GM12864 (cell line): ENCODE results near the gene SLC5A8.

Experiments used
- DNase-seq: peaks from one replicate; pipeline ENCODE4 v3.0.0-alpha.2; 2011; ENCODE audit warnings: low read depth
- H3K4me3 ChIP-seq: 2 replicates; pipeline ENCODE4 v1.5.1; 2011; ENCODE audit warnings: mild to moderate bottlenecking, low read depth, low read length, control low read depth
- TF ChIP-seq, protein P1 (sequence below): IDR thresholded peaks from 2 replicates; pipeline ENCODE4 v1.5.1; 2011; ENCODE audit warnings: low read depth, mild to moderate bottlenecking, moderate library complexity, low read length, control low read depth, inconsistent platforms; ENCODE audit errors: missing control alignments

Gene SLC5A8, protein sequence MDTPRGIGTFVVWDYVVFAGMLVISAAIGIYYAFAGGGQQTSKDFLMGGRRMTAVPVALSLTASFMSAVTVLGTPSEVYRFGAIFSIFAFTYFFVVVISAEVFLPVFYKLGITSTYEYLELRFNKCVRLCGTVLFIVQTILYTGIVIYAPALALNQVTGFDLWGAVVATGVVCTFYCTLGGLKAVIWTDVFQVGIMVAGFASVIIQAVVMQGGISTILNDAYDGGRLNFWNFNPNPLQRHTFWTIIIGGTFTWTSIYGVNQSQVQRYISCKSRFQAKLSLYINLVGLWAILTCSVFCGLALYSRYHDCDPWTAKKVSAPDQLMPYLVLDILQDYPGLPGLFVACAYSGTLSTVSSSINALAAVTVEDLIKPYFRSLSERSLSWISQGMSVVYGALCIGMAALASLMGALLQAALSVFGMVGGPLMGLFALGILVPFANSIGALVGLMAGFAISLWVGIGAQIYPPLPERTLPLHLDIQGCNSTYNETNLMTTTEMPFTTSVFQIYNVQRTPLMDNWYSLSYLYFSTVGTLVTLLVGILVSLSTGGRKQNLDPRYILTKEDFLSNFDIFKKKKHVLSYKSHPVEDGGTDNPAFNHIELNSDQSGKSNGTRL

DNA sequence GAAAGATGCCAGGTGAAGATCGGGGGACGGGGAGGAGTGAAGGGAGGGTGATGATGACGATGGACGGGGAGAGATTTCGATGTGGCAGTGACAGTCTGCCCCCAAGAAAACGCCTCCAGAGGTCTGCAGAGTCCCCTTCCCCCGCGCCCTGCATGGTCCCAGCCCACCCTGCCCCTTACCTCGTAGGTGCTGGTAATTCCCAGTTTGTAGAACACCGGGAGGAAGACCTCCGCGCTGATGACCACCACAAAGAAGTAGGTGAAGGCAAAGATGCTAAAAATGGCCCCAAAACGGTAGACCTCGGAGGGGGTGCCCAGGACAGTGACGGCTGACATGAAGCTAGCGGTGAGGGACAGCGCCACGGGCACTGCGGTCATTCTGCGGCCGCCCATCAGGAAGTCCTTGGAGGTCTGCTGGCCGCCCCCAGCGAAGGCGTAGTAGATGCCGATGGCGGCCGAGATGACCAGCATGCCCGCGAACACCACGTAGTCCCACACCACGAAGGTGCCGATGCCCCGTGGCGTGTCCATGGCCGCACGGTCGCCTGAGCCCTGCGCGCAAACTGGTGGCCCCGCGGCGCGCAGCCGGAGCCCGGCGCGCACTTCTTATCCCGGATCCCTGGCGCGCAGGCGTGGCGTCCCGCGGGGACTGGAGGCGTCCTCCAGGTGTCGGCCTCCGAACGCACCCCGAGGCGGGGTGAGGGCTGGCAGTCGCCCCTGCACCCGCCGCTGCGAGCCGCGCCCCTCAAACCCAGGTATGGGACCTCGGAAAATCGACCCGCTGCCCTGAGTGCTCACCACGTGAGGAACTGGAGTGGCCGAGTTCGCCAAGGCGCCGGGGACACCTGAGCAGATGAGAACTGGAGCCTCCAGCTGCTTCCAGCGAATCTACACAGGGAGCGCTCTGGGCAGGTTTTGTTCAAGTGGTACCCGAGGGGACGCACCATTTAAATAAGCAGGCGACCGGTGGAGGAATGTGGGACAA, at the start of gene SLC5A8:
Gene SLC5A8, minus strand, starts transcription at position 920 of the 984 bp plus-strand sequence. Its CDS starts 390 bp downstream, at position 530.
- no peak within 1 kb of the TSS for H3K4me3 ChIP-seq
- DNase-seq: no peak
- TF ChIP-seq, protein P1, sequence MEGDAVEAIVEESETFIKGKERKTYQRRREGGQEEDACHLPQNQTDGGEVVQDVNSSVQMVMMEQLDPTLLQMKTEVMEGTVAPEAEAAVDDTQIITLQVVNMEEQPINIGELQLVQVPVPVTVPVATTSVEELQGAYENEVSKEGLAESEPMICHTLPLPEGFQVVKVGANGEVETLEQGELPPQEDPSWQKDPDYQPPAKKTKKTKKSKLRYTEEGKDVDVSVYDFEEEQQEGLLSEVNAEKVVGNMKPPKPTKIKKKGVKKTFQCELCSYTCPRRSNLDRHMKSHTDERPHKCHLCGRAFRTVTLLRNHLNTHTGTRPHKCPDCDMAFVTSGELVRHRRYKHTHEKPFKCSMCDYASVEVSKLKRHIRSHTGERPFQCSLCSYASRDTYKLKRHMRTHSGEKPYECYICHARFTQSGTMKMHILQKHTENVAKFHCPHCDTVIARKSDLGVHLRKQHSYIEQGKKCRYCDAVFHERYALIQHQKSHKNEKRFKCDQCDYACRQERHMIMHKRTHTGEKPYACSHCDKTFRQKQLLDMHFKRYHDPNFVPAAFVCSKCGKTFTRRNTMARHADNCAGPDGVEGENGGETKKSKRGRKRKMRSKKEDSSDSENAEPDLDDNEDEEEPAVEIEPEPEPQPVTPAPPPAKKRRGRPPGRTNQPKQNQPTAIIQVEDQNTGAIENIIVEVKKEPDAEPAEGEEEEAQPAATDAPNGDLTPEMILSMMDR: no peak

DNA sequence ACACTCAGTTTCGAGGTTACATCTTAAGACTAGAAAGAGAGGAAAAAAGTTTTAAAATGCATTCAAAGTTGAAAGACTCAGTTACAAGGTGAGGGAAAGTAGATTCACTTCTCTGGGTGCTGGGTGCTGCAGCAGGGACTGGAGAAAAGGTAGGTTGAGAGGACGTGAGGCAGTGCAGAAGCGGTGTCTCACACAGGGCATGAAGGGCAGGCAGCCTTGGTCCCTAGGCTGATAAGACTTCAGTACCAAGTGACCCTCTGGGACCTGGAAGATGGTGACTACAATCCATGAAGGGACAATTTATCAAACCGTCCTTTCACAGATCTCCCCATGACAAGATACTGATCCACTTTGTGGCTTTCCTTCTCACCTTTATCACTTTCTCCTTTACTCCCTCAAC, 47.3 kb upstream of the SLC5A8 start:
- TF ChIP-seq, protein P1: no peak
- DNase-seq: no peak
- no peak overlapping the region for H3K4me3 ChIP-seq

DNA sequence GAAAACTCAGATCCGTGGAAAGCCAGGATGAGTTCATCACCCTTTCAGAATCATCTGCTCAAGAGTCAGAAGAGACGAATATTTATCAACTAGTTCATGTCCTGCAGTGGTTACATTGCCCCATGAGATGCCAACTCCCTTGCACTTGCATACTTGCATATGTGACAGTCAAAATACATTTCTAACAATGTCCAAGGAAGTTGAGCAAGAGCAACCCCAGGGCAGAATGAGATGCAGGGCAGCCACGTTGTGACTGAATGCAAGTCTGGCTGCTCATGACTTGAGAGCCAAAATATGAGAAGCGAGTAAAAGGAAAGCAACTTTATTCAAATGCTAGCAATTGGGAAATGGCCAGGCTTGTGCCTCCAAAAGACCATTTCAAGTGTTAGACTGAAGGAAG, 46.2 kb upstream of the SLC5A8 start:
- no peak for DNase-seq
- TF ChIP-seq, protein P1: no peak
- no peak overlapping the region for H3K4me3 ChIP-seq

DNA sequence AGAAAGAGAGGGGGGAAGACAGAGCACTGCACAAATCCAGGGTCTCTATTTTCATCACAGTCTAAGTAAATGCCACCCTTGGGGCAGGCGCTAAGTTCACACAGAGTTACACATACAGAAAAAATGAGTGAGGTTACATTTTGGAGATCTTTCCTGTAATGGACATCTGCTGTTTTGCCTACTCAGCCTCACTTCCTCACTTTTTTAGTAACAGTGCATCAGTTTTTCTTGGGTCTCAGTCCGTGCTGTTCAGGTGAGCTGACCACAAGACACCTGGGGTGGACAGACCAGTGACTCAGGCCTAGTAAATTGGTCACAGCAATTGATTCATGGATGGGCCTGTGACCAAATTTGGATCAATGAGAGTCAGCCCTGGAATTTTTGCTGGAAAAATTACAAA, 33.6 kb upstream of the SLC5A8 start:
- TF ChIP-seq, protein P1: no peak
- no peak overlapping the region for H3K4me3 ChIP-seq
- no peak for DNase-seq

DNA sequence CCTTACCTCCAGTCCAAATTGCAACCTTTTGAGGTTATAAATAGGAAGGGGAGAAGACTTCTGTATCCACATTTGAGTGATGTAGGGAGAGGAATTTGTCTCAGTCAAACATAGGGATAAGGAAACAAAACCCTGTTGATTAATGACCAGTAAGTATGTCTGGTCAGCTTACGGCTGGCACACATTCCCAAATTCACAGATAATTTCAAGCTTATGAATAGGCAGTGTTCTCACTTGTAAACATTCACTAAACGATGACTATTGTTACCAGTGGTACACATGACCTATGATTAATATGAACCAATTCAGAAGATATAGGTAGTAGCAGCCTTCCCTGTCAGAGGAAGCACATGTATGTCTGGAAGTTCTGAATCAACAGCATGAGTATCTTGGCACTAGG, 33.0 kb upstream of the SLC5A8 start:
- no peak for DNase-seq
- H3K4me3 ChIP-seq: no peak overlapping the region

DNA sequence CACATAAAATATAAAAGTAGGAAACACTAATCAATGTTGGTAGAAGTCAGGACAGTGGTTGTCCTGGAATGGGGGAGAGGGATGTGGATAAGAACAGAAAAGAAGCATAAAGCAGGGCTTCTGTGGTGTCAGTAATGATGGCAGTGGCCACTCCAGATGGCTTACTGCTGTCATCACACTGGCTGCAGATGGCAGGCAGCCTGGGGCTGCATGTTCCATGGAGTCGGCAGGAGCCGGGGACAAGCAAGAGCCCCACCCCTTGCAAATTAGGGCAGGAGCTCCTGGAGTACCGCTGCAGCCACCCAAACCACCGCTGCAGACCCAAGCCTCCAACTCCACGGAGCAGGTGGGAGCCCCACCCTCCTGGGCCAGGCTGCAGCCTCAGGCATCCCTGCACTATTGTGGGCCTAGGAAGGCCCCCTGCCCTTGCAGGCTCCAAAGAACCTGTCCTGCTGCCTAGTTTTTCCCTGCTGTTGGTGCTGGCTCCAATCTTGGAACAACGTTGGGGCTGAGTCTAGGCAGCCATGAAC, 28.8 kb upstream of the SLC5A8 start:
- no peak for DNase-seq
- no peak overlapping the region for H3K4me3 ChIP-seq
- TF ChIP-seq, protein P1: no peak

More for the DNA sequence above, 33.0 kb upstream of the SLC5A8 start:
- TF ChIP-seq, protein P1: no peak
